IPS-11a (cell line): ENCODE data around the gene GCN1.
"Not testable (repeated sequence)": the region's sequence is repeated elsewhere in the genome, so short reads cannot be mapped to it uniquely, and the experiment has no call there.

Experiments used
- H3K4me3 ChIP-seq: one replicate; pipeline ENCODE4 v1.5.1; 2013; ENCODE audit warnings: low read depth, low read length, control low read depth

GCN1 gene, protein sequence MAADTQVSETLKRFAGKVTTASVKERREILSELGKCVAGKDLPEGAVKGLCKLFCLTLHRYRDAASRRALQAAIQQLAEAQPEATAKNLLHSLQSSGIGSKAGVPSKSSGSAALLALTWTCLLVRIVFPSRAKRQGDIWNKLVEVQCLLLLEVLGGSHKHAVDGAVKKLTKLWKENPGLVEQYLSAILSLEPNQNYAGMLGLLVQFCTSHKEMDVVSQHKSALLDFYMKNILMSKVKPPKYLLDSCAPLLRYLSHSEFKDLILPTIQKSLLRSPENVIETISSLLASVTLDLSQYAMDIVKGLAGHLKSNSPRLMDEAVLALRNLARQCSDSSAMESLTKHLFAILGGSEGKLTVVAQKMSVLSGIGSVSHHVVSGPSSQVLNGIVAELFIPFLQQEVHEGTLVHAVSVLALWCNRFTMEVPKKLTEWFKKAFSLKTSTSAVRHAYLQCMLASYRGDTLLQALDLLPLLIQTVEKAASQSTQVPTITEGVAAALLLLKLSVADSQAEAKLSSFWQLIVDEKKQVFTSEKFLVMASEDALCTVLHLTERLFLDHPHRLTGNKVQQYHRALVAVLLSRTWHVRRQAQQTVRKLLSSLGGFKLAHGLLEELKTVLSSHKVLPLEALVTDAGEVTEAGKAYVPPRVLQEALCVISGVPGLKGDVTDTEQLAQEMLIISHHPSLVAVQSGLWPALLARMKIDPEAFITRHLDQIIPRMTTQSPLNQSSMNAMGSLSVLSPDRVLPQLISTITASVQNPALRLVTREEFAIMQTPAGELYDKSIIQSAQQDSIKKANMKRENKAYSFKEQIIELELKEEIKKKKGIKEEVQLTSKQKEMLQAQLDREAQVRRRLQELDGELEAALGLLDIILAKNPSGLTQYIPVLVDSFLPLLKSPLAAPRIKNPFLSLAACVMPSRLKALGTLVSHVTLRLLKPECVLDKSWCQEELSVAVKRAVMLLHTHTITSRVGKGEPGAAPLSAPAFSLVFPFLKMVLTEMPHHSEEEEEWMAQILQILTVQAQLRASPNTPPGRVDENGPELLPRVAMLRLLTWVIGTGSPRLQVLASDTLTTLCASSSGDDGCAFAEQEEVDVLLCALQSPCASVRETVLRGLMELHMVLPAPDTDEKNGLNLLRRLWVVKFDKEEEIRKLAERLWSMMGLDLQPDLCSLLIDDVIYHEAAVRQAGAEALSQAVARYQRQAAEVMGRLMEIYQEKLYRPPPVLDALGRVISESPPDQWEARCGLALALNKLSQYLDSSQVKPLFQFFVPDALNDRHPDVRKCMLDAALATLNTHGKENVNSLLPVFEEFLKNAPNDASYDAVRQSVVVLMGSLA (N-terminal part only)

DNA sequence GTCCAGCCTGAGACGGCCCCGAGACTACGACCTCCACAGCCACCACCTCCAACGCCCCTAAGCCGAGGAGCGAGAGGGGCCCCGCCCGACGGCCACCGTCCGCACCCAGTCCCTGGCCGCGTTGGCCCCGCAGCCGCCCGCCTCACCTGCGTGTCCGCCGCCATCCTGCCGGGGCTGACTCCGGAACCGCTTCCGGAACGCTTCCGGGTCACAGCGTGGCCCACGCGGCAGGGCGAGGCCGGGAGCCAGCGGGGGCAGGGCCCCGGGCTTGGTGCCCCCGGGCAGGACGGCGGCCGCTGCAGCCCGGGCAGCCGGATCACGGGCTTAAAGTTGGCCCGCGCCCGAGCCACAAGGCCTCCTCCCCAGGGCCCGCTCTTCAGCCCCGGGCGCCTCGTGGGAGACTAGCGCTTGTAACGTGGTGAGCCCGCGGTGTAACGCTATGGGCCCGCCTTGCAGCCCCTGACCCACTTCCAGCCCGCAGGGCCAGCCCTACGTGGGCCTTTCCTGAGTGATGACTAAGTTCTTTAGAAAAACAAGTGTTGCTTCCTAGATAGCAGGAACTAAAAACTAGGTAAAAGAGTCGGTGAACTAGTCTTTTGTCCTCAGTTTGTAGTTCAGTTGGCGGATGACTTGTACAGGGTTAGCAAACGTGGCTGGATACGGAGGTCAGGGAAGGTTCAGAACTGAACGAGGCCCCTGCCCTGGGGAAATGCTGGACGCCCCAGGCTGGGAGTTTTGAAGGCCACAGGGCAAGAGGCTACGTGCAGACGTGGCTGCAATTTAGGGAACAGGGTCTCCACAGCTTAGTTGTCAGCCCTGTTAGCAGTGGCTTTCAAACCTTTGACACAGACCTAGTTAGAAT is at the start of gene GCN1:
TSS of gene GCN1 (minus strand) at position 182 of the 862 bp plus-strand sequence. CDS start at position 164, 18 bp downstream.
- peak within 1 kb of the TSS; percentile 92 for H3K4me3 ChIP-seq

DNA sequence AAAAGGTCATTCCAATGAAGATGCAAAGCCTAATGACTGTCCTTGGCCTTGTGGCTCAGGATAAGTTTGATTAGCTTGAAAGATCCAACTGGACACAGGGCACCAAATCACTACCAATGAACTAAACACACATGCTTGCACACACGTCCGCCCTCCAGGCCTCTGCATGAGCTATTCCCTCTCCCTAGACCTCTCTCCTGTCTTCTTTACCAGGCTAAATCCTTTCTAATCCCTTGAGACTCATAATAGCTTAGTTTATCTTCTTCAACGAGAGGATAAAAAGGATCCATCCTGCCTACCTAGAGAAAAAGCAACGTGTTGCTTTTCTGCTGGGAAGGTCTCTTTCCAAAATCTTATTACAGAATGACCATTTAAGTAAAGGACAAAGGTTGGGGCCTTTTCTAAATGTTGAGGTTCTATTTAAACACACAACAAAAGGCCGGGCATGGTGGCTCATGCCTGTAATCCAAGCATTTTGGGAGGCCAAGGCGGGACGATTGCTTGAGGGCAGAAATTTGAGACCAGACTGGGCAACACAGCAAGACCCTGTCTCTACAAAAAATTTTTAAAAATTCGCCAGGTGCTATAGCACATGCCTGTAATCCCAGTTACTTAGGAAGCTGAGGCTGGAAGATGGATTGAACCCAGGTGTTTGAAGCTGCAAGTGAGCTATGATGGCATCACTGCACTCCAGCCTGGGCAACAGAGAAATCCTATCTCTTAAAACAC is 48.6 kb upstream of the GCN1 start:
- no peak overlapping the region for H3K4me3 ChIP-seq

DNA sequence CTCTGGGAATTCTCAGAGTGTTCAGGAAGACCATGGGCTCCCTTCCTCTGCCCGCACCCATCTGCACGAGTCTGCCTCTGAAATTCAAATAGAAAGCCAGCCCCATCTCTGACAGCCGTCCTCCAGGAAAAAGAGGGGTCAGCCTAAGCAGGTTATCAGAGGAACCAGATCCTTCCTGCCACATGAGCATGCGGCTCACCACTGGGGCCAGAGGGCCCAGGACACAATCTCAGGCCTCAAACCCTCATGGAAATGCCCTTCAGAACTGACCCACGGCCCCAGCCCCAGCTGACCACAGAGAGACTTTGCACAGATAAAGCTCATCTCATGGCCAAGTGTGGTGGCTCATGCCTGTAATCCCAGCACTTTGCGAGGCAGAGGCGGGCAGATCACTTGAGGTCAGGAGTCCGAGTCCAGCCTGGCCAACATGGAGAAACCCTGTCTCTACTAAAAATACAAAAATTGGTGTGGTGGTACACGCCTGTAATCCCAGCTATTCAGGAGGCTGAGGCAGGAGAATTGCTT is 47.8 kb upstream of the GCN1 start:
- H3K4me3 ChIP-seq = no peak overlapping the region

DNA sequence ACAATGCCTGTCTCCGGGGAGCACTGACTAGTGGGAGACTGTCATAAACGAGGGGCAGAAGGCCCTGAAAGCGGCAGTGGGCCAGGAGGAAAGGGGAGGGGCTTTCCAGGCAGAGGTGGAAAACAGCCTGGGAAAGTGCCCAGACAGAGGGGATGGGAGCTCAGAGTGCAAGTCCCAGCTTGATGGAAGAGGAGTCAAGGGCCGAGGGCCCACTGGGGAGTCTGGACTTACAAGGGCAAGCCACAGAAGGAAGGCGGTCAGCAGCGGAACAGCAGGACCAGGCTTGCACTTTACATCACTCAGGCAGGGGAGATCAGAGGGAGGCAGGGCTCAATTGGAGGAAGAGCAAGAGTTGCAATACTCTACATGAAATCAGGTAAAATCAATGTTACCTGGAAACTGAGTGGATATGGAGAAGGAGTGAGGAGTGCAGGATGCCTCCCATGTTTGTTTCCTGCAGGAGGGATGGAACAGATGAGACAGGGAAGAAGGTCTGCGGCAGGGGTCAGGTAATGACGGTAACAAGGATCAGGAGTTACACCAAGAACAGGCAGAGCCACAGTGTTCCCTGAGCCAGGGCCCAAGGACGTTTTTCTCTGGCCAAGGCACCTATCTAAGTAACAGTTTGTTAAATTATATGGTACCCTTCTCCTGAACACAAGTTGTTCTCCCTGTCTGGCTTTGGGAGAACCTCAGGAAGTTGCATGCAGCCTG is 47.2 kb upstream of the GCN1 start:
- no peak overlapping the region for H3K4me3 ChIP-seq

DNA sequence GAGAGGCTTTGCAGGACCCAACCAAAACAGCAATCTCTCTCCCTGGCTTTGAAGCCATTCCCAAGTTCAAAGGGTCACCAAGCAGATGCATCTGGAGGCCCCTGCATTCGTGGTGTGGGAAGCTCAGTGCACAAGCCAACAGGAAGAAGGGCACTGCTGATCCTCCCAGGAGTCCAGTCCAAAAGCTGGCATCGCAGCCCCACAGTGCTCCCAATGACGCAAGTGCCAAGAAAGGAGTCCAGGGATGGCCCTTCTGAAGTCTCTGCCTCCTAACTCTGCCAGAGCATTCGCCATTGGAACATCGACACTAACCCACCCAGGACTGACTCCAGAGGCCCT is 45.9 kb upstream of the GCN1 start:
- H3K4me3 ChIP-seq = no peak overlapping the region

DNA sequence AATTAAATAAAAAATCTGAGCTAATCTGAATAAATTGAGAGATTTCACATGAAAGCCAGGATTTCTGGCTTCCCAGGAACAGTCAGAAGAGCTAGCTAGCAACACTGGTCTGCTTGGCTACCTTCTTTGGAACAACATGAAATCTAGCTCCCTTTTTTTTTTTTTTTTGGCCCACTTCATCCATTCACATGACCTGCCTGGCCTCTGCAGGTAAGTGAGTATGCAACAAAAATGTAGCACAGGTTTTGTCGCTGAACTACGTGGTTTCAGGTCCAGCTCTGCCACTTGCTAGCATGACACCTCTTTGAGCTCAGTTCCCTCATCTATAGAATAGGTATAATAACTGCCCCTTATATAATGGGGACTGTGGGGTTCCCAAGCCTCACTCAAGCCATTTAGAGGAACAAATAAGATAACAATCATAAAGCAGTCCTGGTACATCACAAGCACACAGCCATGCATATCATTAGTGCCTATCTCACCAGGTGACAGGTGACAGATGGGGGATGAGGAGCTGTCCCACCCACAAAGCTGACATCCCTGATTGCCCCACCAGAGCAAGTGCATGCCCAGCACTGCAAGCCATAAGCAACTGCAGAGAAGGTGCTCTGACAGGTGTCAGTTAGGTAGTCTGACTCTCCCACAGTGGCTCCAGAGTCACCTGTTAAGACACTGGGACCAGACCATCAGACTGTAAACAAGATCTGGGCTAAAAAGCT is 45.4 kb upstream of the GCN1 start:
- no peak overlapping the region for H3K4me3 ChIP-seq

DNA sequence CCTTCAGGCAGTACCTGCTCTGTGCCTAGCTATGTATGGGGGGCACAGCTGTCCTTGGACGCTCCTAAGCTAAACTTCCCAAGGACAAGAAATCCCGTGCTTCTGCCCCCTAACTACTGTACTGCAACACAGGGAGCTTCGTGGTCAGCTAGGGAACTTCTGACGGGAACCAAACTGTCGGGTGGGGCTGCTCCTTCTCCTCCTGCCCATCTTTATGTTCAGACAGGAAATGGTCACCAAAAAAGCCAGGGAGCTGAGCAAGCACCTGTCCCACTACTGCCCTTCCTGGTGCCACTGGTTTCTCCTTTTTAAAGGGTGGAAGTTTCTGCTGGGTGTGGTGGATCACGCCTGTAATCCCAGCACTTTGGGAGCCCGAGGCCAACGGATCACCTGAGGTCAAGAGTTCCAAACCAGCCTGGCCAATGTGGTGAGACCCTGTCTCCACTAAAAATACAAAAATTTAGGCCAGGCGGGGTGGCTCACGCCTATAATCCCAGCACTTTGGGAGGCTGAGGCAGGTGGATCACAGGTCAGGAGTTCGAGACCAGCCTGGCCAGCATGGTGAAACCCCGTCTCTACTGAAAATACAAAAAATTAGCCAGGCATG is 44.4 kb upstream of the GCN1 start:
- H3K4me3 ChIP-seq = no peak overlapping the region

DNA sequence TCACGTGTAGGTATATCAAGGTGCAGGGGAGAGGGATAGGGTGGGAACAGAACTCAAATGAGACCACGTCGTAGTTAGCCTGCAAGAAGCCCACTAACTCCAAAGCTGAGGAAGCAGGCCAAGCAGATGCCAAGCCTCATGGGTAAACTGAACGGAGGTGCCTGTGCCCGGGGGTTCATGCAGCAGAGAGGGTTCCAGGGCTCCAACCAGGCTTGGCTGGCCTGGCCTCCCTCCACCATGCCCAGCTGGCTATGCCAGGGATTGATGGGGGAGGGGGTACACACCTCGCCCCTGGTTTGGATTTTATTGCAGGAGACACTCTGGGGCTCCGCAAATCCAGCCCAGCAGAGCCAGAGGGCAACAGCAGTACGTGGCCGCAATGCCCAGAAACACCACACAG is 43.7 kb upstream of the GCN1 start:
- no peak overlapping the region for H3K4me3 ChIP-seq

DNA sequence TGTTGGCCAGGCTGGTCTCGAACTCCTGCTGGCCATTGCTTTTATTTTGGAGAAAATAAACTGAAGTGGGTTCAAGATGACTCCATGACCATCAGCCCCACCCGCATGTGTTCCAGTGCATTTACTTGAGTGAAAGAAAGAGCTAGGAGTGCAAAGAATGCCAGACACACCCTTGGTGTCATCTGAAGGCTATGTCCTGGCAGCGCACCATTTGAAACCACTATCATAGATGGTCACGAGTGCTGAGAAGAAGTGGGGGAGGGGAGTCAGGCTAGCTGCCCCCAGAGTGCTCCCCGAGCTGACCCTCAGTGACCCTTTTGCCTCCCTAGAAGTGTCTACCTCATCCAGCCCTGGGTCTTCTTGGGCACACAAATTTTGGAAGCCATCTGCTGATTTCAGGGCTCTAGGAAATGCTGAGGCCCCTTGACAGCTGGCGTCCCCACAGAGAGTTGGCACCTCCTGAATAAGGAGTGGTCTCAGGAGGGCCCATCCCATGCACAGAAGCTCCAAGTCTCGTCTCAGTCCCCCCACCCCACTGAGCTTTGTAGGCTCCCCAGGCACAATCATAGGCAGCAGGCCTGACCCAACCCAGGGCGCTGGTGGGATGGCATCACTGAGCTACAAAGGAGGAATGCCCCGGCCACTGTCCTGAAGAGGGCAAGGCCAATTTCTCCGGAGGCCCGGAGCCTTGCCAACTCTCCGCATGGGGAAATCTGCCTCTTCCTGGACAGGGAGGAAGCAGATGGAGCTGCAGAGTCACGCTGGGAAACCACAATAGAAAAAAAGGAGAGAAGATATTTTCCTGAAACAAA is 43.1 kb upstream of the GCN1 start:
- no peak overlapping the region for H3K4me3 ChIP-seq

DNA sequence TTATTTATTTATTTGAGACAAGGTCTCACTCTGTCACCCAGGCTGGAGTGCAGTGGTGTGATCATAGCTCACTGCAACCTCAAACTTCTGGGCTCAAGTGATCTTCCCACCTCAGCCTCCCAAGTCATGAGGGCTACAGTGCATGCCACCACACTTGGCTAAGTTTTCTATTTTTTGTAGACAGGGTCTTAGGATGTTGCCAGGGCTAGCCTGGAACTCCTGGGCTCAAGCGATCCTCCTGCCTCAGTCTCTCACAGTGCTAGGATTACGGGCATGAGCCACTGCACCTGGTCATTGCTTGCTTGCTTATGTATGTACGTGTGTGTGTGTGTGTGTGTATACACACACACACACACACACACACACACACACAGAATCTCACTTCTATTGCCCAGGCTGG is 42.3 kb upstream of the GCN1 start:
- H3K4me3 ChIP-seq = not testable (repeated sequence)

DNA sequence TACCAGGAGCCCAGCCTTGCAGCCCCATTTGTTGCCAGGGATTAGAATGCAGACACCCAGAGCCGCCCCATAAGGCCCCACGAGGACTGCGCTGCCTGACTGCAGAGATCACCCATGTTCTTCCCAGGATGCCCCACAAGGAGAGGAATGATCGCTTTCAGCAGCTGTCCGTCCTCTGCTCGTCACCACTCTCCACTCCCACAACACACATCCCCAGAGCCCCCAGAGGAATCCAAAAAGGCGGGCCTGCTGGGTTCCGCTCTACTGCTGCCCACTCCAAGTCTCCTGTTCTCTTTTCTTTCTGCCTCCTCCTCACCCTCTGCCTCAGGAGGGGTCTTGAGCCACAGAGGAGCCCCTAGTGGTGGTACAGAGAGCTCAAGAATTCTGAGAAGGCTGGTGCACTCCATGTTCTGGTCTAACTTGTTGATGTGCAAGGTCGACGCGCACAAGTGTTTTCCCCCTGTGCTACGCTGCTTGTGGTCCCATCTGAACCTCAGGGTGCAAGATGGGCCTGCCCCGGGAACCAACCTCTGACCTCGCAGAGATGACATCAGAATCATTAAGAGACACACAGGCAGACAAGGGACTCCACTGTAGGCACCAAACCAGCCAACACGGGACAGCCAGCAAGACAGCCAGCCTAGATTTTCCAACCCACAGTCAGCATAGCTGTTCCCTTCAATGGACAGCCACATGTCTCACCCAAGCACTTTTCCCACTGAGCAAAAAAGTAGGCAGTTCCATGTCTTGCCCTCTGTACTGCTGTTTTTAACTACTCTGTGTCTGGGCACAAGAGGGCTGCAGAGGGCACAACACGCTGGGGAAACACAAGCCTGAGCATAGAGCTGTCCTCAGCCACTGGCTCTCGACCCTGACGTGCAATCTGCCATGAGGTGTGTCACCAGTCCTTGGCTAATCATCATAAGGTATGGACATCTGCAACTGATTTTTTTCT is 41.1 kb upstream of the GCN1 start:
- no peak overlapping the region for H3K4me3 ChIP-seq

DNA sequence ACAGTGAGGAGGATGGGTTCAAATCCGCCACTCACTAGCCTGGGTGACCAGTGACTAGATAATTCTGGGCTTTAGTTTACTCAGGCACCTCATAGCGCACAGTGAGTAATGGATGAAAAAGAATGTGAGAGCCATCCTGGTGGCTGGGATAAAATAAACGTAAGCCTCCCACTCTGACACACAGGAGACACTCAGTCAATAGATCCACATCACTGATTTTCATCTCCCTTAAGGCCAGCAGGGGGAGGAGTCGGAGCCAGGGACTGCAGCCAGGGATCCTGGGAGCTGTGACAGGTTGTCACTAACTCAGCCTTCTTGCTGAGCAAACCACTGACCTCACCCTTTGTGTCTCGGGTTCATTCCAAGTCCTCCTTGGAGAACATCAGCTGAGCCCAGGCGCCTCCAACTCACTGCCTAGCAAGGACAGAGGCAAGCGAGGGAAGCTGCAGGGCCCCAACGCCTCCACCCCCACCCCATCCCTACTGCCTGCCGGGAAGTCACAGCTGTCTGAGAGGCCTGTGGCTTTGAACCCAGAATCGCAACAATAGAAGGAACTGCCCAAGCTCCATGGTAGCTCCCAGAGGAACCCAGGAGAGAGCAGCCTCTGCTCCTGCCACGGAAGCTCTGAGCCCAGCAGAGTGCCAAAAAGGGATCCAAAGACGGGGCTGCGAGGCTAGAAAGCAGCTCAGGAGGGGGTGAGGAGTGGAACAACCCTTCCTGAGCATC is 40.3 kb upstream of the GCN1 start:
- no peak overlapping the region for H3K4me3 ChIP-seq

DNA sequence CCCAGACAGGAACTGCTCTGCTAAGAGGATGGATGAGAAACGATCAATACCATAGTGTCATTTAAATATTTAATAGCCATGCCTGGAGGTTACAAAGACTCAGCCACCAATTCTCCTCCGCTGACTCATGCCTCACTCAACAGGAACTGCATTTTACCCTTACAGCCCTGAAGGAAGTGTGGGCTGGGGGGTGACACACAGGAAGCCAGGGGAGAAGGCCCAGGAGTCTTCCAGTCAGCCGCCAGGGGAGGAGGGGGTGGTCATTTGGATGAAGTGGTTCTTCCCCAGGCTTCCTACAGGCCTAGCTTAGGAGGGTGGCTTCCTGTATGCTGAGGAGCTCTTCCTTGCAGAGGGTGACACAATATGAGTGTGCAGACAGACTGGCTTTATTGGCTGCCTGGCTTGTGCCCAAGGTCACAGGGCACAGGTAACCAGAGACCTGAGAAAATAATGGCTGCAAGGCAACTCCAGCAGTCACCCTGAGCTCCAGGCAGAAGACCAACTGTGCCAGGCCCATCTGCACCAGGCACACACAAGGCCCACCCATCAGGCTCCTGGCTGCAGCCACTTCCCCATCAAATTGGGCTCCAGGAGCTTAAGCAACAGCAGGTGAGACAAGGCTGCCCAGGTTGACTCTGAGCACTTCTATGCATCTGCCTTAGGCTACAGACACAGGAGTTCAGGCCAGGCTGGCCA is 36.9 kb upstream of the GCN1 start:
- H3K4me3 ChIP-seq = no peak overlapping the region

DNA sequence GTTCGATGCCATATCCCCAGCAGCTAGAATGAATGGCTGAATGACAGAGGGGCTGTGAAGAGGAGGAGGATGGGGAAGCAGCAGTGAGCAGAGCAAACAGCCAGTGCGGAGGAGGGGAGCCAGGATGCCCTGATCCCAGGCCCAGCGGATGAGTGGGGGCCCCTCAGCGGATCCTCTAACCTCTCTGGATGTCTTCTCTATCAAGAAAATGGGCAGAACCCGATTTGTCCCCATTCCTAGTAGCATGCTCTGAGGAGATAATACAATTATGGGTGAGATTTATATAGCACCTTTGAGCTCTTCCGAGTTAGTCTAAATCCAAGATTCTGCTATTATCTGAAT is 36.4 kb upstream of the GCN1 start:
- H3K4me3 ChIP-seq = no peak overlapping the region
